Left ventricle myocardium inferior (tissue), 1 donor: ENCODE data around the gene MDM4. TPM values are rescaled to one million over a fixed set of nuclear protein-coding genes. Genes with fewer than 3 reads are reported as not detected.

ENCODE experiments used
- DNase-seq: peaks from one replicate; pipeline ENCODE4 v3.0.0-alpha.2; 2020
- H3K27ac ChIP-seq: fragments of 200-600 bp; replicated peaks from 2 replicates; pipeline ENCODE4 v1.8.0; 2021
- H3K27me3 ChIP-seq: fragments of 200-600 bp; 2 replicates; pipeline ENCODE4 v1.8.0; 2021; ENCODE audit warnings: low read depth
- H3K36me3 ChIP-seq: fragments of 200-600 bp; 2 replicates; pipeline ENCODE4 v1.8.0; 2021
- H3K4me1 ChIP-seq: fragments of 200-600 bp; 2 replicates; pipeline ENCODE4 v1.8.0; 2021
- H3K4me3 ChIP-seq: fragments of 200-600 bp; 2 replicates; pipeline ENCODE4 v1.8.0; 2021; ENCODE audit warnings: mild to moderate bottlenecking, moderate library complexity
- H3K9me3 ChIP-seq: fragments of 200-600 bp; replicated peaks from 2 replicates; pipeline ENCODE4 v1.8.0; 2021
- intact Hi-C: fragments of 100-400 bp; cut with micrococcal nuclease; formaldehyde crosslinking; loops from one replicate; pipeline ENCODE4 v1.11.0; 2022
- total RNA-seq: library from RNA; stranded (reverse); fragmentation: NEBNext Ultra II Directional; extraction: Animal tissue kit (Norgen Biotek cat#: 25700); gene quantifications from one replicate; pipeline ENCODE4 v1.2.1, GENCODE V29; 2021
- TF ChIP-seq, protein P1 (sequence below): fragments of 200-600 bp; IDR thresholded peaks from 2 replicates; pipeline ENCODE4 v1.8.0; 2021; ENCODE audit warnings: antibody characterized with exemption, mild to moderate bottlenecking, borderline replicate concordance
- donor health status: DM: no; HTN: yes; CAD: no; lungs with severe emphysema.

MDM4 gene
- total RNA-seq, 1 donor from 2014 or later: 29.3 TPM

DNA sequence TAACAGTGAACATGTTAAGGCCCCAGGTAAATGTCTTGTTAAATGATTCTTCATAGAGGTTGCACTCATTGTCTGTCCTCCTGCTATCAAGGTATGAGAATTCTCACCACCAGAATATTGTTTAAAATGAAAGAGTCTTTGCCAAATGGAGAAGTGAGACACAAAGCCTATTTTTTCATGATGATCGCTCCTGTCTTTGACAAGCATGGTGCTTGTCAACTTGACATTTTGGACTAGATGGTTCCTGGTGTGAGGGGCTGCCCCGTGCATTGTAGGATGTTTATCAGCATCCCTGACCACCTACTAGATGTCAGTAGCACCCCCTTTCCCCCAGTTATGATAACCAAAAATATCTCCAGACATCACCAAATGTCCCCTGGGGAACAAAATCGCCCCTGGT, 65.6 kb downstream of the MDM4 start:
- Histone ChIP-seq H3K9me3 (no peaks in the 10 kb centered on the region), H3K36me3 (no peaks in the 10 kb centered on the region), H3K27ac (no peak overlapping the region), H3K27me3 (no peaks in the 10 kb centered on the region), H3K4me1 (peaks cover 13% of the 10 kb centered on the region), H3K4me3 (no peak overlapping the region)
- TF ChIP-seq, protein P1, sequence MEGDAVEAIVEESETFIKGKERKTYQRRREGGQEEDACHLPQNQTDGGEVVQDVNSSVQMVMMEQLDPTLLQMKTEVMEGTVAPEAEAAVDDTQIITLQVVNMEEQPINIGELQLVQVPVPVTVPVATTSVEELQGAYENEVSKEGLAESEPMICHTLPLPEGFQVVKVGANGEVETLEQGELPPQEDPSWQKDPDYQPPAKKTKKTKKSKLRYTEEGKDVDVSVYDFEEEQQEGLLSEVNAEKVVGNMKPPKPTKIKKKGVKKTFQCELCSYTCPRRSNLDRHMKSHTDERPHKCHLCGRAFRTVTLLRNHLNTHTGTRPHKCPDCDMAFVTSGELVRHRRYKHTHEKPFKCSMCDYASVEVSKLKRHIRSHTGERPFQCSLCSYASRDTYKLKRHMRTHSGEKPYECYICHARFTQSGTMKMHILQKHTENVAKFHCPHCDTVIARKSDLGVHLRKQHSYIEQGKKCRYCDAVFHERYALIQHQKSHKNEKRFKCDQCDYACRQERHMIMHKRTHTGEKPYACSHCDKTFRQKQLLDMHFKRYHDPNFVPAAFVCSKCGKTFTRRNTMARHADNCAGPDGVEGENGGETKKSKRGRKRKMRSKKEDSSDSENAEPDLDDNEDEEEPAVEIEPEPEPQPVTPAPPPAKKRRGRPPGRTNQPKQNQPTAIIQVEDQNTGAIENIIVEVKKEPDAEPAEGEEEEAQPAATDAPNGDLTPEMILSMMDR: no peak
- DNase-seq: no peak
- intact Hi-C loops: no loop called here

DNA sequence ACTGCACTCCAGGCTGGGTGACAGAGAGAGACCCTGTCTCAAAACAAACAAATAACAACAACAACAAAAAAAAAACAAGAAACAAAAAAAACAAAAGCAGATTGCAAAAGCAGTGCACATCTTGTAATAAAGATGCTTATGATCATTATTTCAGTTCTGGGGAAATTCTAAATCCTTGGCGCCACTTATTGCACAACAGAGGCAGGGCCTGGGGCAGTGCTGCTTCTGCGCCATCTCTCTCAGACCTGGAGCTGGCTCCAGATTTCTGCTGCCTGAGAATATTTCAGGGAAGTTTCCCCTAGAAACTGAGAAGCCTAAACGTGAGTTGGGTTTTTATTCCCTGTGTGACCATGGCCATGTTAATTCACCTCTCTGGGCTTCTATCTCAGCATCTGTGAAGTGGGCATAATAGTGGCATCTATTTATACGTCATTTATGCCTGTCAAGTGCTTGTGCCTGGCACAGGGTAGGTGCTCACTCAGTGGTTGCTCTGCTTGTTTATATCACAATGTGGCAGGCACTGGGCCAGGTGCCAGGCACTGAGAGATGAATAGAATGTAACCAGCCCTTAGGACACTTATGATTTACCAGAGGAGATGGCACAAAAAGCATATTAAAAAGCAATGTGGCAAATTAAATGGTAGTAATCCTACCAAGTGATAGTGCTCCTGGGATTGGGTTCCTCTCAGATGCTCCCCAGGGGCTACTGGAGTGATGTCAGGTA, 67.9 kb downstream of the MDM4 start:
- no peak overlapping the region for H3K4me3 ChIP-seq
- H3K27me3 ChIP-seq: no peaks in the 10 kb centered on the region
- peaks cover 4% of the 10 kb centered on the region for H3K4me1 ChIP-seq
- no peaks in the 10 kb centered on the region for H3K9me3 ChIP-seq
- no peak overlapping the region for H3K27ac ChIP-seq
- intact Hi-C loops: no loop called here
- H3K36me3 ChIP-seq: no peaks in the 10 kb centered on the region
- TF ChIP-seq, protein P1: no peak
- peak; percentile 77 for DNase-seq

DNA sequence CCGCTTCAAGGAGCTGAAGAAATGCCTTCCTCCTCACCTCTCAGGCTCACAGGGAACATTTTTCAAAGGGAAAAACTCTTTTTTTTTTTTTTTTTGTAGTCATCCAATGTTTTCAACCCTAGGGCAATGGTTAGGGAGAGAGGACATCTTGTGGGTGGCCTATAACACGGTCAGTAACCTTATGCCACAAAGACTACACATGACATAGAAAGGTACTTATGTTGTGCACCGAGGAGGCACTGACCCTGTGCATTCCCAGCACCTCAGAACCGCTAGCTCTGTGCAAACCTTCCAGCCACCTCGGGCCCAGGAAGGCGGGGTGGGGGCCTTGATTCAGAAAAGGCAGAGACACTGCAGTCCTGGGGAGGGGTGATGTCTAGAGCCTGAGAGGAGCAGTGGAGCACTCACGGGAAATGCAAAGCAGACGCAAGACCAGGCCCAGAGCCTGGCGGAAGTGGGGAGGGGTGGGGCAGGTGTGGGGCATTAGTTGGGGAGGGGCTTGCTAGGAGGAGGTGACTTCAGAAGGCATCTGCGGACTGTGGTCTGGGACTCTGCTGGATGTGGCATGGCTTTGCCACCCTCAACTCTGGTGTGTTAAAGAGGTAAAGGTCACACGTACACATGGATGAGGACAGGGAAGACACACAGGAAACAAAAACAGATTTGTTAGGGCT, 68.6 kb downstream of the MDM4 start:
- Histone ChIP-seq H3K27me3 (peaks cover 7% of the 10 kb centered on the region), H3K36me3 (no peaks in the 10 kb centered on the region), H3K4me3 (no peak overlapping the region), H3K9me3 (no peaks in the 10 kb centered on the region), H3K27ac (no peak overlapping the region), H3K4me1 (peaks cover 4% of the 10 kb centered on the region)
- TF ChIP-seq, protein P1: no peak
- intact Hi-C loops: no loop called here
- no peak for DNase-seq

DNA sequence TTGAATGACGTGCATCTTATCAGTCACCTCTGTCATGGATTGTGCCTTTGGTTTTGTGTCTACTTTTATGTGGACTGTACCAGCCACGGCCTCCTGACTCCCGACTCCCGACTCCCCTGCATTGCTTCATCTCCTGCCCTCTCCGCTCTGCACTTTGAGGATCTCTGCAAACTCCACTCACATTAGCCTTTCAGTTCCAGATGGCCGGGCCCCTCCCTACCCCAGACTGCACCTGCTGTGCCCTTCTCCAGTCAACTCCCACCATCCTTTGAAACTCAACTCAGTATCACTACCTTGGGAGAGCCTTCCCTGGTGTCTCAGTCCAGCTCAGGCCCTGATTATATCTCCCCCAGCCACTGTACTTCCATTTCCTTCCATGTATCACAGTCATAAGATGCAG, 71.4 kb downstream of the MDM4 start:
- TF ChIP-seq, protein P1: no peak
- intact Hi-C loops: no loop called here
- H3K9me3 ChIP-seq: no peaks in the 10 kb centered on the region
- H3K27me3 ChIP-seq: peaks cover 17% of the 10 kb centered on the region
- DNase-seq: no peak
- H3K36me3 ChIP-seq: no peaks in the 10 kb centered on the region
- no peak overlapping the region for H3K4me3 ChIP-seq
- peaks cover 4% of the 10 kb centered on the region for H3K4me1 ChIP-seq
- H3K27ac ChIP-seq: no peak overlapping the region

DNA sequence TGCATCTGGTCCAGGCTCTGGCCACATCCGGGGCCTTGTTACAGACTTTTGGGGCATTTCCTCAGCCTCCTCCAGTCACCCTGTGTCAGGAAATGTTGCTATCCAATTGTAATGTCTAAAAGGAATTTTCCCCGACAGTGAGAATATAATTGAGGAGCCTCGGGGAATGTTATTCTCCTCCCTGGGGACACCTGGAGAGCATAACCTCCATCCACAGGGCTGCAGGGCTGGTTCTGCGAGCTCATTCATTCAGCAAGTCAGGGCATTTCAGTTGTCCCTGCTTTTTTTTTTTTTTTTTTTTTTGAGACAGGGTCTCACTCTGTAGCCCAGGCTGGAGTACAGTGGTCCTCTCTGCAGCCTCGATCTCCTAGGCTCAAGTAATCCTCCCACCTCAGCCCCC, 72.6 kb downstream of the MDM4 start:
- DNase-seq: no peak
- TF ChIP-seq, protein P1: no peak
- no peaks in the 10 kb centered on the region for H3K9me3 ChIP-seq
- peaks cover 4% of the 10 kb centered on the region for H3K4me1 ChIP-seq
- intact Hi-C loops: no loop called here
- peaks cover 17% of the 10 kb centered on the region for H3K27me3 ChIP-seq
- H3K27ac ChIP-seq: no peak overlapping the region
- H3K36me3 ChIP-seq: no peaks in the 10 kb centered on the region
- no peak overlapping the region for H3K4me3 ChIP-seq
